ENCODE measurements around the gene CDK19.
"Not testable (repeated sequence)": the region's sequence is repeated elsewhere in the genome, so short reads cannot be mapped to it uniquely, and the experiment has no call there.

Gene CDK19

GRCh38 chr6:110813338-110814101 lies 1.7 kb downstream of the CDK19 start:
- no peak for DNase-seq

DNA sequence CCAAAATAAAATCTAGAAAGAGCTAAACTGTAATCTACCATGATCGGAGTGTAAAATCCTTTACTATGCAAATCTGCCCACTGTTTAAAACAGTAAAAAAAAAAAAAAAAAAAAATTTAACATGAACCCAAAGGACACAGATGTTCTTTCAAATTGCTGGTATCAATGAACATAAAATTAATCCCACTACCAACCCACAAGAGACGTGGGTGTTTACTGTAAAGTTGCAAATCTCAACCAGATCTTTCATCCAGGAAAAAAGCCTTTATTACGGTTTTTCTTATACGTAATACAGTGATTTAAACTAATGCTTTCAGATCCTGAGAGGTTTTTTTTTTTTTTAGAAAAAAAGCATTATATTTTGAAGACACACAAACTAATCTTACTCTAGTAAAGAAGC lies 2.5 kb downstream of the CDK19 start:
- no peak for DNase-seq

DNA sequence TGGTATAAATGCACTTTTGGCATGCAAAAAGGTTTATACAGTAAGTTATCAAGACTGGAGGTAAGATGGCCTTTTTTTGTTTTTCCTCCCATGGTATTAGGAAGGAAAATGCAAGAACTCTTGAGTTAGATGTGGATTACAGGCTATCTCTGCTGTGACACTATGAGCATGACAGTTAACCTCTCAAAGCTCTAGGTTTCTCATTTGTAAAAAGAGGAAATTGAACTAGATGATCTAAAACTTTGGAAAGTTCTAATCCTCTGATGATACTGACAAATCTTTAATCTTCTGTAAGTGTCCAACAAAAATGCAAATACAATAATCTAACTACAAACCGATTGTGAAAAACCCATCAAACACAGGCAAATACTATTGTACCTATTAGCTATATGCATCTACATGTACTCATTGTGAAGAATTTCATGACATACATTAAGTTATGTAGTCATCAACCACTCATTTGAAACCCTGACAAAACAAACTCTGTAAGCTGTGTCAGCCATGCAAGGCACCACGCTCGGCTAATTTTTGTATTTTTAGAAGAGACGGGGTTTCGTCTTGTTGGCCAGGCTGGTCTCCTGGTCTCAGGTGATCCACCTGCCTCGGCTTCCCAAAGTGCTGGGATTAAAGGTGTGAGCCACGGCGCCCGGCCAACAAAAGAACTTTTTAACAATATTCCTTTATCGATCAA lies 4.2 kb downstream of the CDK19 start:
- DNase-seq, result no peak

GRCh38 chr6:110809792-110810191 lies 5.5 kb downstream of the CDK19 start:
- DNase-seq, result no peak

- DNase-seq, result not testable (repeated sequence)
These were observed 13.1 kb downstream of the CDK19 start for GRCh38 chr6:110802175-110802574.

GRCh38 chr6:110800839-110801196 lies 14.5 kb downstream of the CDK19 start:
- no peak for DNase-seq

DNA sequence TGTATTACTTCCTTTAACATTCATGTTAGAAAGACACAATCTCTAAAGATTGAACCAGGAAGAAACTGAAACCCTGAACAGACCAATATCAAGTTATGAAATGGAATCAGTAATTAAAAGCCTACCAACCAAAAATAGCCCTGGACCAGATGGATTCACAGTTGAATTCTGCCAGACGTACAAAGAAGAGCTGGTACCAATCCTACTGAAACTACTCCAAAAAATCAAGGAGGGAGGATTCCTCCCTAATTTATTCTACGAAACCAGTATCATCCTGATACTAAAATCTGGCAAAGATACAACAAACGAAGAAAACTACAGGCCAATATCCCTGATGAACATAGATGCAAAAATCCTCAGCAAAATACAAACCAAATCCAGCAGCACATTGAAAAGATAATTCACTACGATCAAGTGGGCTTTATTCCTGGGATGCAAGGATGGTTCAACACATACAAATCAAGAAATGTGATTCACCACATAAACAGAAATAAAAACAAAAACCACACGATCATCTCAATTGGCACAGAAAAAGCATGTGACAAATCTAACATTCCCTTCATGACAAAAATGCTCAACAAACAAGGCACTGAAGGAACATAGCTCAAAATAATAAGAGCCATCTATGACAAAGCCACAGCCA lies 15.0 kb downstream of the CDK19 start:
- no peak for DNase-seq

GRCh38 chr6:110799655-110800054 lies 15.6 kb downstream of the CDK19 start:
- no peak for DNase-seq

DNA sequence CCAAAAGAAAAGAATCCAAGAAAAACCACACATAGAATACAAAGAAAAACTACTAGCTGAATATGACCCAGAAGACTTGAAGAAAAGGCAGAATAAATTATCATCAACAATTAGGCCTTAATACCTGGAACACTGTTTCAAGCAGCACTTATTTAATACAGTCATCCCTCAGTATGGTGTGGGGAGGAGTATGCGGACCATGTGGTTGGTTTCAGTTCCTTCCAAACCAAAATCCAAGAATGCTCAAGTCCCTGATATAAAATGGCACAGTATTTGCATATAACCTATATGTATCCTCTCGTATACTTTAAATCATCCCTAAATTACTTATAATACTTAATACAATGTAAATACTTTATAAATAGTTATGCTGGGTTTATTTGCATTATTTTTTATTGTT lies 16.1 kb downstream of the CDK19 start:
- DNase-seq, result no peak

DNA sequence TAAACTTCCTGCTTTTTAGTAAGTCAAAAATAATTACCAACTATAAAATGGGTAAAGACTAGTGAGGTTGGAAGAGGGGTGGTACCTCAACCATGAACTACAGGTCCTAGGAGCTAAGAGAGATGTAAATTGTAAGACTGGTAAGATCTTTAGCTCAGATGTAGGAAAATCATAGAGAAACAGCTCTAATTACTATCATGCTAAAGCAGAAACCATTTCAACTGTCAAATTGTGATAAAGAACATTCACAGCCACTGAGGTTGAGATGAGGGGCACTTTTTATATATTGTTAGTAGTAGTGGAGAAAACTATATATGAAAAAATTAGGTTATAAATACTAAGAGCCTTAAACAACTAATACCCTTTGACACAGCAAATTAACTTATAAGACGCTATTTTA lies 20.0 kb downstream of the CDK19 start:
- no peak for DNase-seq

- DNase-seq, result no peak
These were observed 28.6 kb downstream of the CDK19 start for GRCh38 chr6:110786696-110787095.

GRCh38 chr6:110786271-110786670 lies 29.0 kb downstream of the CDK19 start:
- DNase-seq, result no peak

DNA sequence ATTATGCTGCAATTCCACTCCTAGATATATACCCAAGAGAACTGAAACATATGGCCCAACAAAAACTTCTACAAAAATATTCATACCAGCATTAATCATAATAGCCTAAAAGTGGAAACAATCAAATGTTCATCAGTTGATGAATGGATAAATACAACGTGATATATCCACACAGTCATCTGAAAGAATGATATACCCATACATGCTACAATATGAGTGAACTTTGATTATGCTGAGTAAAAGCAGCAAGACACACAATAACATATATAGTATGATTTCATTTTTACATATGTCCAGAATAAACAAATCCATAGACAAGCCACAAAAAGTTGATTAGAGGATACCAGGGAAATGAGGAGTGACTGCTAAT lies 30.7 kb downstream of the CDK19 start:
- no peak for DNase-seq

DNA sequence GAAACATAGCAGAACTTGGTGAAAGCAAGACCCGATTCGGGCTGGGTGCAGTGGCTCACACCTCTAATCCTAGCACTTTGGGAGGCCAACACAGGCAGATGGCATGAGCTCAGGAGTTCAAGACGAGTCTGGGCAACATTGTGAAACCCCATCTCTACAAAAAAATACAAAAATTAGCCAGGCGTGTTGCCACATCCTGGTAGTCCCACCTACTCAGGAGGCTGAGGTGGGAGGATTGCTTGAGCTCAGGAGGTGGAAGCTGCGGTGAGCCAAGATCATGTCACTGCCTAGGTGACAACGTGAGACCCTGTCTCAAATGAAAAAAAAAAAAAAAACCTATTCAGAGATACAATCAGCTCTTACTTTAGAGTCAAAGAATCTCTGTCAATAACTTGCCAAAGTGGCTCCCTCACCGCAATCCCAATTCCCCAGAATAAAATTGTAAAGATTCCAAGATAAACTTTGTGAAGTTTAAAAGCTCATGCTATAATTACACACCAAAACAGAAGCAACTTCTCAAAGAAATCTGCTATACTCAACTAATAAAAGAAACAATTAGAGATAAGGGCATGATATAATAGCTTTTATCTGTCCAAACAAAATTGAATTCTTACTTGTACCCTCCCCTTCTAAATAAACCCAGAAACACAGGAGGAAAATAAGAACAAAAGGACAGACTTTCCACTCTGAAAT lies 33.6 kb downstream of the CDK19 start:
- no peak for DNase-seq

DNA sequence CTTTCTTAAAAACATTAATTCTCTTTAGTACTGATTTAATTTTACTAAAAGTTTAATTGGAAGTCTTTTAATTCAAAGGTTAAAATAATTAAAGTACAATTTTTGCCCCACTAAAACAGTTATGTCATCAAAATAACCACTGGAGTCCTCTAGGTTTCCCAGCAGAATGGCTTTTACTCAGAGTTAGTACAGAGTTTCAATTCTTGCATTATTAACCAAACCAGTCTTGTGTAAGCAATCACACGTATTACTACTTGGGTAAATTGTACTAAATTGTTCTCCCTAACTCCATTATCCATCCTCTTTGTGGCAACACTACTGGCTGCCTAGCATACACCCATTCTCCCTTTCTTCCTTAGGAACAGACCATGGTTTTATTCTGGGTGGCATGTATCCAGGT lies 36.9 kb downstream of the CDK19 start:
- DNase-seq, result no peak

DNA sequence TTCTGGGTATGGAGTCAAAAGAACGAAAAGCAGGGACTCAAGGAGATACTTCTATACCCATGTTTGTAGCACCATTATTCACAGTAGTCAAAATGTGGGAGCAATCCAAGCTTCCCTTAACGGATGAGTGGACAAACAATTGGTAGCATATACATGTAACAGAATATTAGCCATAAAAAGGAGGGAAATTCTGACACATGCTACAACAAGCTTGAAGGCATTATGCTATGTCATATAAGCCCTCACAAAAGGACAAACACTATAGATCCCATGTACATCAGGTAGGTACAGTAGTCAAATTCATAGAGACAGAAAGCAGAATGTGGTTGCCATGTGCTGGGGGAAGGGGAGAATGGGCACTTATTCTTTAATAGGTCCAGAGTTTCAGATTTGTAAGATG lies 37.6 kb downstream of the CDK19 start:
- no peak for DNase-seq

DNA sequence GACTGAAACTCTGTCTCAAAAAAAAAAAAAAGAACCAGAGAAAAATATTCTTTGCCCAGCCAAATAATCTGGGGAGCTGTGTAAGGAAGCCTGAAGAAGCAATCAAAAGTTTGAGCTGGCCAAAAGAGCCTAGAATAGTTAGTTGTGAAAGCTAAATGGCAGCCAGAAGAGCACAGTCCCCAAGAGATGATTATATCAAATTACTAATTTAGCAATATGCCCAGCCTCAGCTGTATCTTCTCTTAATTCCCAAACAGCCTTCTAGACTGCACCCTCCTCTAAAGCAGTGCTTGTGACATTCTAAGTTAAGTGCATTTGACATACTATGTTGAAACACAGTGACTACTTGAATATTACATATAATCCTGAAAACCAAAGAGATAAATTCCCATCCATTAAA lies 38.9 kb downstream of the CDK19 start:
- DNase-seq, result no peak

- DNase-seq, result no peak
These were observed 45.3 kb downstream of the CDK19 start for GRCh38 chr6:110769923-110770322.

DNA sequence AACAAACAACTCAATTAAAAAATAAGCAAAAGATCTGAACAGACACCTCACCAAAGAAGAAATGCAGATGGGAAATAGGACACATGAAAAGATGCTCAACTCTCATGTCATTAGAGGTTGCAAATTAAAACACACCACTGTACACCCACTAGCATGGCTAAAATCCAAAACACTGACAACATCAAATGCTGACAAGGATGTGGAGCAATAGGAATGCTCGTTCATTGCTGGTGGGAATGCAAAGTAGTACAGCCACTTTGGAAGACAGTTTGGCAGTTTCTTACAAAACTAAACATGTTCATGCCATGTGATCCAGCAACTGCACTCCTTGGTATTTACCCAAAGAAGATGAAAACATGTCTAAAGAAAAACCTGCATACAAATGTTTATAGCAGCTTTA lies 47.2 kb downstream of the CDK19 start:
- DNase-seq, result no peak

- no peak for DNase-seq
These were observed 53.9 kb downstream of the CDK19 start for GRCh38 chr6:110761371-110761770.

DNA sequence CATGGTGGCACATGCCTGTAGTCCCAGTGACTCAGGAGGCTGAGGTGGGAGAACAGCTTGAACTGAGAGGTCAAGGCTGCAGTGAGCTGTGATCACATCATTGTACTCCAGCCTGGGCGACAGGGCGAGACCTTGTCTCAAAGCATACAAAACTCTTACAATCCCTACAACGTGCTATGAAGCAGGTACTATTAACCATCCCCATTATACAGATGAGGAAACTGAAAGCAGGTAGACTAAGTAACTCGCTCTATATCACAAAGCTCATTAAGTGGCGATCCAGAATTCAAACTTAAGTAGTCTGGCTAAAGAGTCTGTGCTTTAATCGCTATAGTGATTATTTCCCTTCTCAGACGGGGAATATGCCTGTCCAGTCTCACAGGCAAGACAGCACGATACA lies 54.7 kb downstream of the CDK19 start:
- no peak for DNase-seq

DNA sequence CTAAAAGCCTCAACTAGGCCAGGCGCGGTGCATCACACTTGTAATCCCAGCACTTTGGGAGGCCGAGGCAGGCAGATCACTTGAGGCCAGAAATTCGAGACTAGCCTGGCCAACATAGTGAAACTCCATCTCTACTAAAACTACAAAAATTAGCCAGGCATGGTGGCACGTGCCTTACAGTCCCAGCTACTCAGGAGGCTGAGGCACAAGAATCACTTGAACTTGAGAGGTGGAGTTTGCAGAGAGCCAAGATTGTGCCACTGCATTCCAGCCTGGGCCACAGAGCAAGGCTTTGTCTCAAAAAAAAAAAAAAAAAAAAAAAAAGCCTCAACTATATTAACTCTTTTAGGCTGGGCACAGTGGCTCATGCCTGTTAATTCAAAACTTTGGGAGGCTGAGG lies 55.2 kb downstream of the CDK19 start:
- not testable (repeated sequence) for DNase-seq

DNA sequence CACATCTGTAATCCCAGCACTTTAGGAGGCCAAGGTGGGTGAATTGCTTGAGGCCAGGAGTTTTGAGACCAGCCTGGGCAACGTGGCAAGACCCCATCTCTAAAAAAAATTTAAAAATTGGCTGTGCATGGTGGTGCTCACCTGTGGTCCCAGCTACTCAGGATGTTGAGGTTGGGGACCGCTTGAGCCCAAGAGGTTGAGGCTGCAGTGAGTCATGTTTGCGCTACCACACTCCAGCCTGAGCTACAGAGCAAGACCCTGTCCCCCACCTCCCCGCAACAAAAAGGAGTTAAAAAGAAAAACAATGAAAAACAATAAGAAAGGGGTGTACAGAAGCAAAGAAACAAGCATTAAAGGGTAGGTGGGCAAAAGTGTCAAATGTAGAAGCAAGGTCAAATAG lies 57.3 kb downstream of the CDK19 start:
- DNase-seq, result no peak

- DNase-seq, result no peak
These were observed 58.5 kb downstream of the CDK19 start for GRCh38 chr6:110756817-110757216.

Data from HCEC 1CT (cell line).